ENCODE results near the gene CENPA.

GRCh38 chr2:26786207-26787028, 562 bp downstream of the CENPA start:
- TF ChIP-seq POLR2AphosphoS5 (IDR thresholded peaks at IDR 0.05; ENCODE audit: insufficient read depth in 1 of 2, low read depth in 1 of 2) (no peak), CTCF (IDR thresholded peaks at IDR 0.05) (no peak), POLR2A (IDR thresholded peaks at IDR 0.05) (no peak)
